Fibroblast of skin of abdomen (primary cell): ENCODE measurements around the gene GNG7.
A peak's percentile ranks its signal among the peaks of the same experiment; 100 is the strongest.
"Not testable (repeated sequence)": the region's sequence is repeated elsewhere in the genome, so short reads cannot be mapped to it uniquely, and the experiment has no call there.

ENCODE experiments used
- DNase-seq: peaks from one replicate; pipeline ENCODE4 v3.0.0-alpha.2; 2013

The GNG7 gene

DNA sequence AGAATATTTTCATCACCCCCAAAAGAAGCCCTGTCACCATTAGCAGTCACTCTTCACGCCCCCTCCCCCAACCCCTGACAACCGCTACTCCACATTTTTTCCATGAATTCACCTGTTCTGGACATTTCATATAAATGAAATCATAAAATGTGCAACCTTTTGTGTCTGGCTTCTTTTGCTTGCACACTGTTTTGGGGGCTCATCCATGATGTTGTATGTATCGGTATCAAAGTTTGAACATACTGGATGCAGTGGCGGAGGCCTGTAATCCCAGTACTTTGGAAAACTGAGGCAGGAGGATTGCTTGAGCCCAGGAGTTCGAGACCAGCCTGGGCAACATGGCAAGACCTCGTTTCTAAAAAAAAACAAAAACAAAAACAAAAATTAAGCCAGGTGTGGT is 219.4 kb downstream of the GNG7 start:
- DNase-seq = no peak

DNA sequence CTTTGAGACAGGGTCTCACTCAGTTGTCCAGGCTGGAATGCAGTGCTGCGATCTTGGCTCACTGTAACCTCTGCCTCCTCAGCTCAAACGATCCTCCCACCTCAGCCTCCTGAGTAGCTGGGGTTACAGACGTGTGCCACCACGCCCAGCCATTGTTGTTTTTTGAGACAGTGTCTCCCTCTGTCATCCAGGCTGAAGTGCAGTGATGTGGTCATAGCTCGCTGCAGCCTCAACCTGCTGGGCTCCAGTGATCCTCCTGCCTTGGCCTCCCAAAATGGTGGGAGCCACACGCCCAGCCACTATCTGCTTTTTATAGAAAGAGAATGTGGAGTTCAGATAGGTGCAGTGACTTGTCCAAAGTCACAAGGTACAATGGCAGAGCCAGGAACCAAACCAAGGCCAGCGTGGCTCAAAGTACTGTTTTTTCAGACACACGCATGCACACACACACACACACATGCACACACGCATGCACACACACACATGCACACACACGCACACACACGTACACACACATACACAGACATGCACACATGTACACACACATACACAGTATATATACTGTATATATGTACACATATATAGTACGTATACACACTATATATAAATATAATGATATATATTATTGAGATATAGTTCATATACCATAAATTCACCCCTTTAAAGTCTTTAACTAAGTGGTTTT is 220.0 kb downstream of the GNG7 start:
- no peak for DNase-seq

DNA sequence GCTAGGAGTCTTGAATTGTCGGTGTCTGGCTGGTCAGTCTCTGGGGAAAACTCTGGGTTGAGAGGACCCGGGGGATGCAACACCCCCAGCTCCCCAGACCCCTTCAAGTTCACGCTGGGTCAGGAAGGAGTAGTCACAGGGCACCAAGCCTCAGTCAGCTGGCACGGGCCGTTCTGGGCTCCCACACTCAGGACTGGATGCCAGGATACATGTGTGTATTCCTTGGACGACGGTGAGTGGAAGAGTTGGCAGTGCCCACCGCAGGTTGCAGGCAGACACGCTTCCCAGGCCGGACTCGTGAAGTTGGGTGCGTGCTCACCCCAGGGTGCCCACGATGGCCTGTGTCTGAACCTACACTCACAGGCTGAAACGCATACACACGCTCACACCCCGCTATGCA is 221.0 kb downstream of the GNG7 start:
- no peak for DNase-seq

DNA sequence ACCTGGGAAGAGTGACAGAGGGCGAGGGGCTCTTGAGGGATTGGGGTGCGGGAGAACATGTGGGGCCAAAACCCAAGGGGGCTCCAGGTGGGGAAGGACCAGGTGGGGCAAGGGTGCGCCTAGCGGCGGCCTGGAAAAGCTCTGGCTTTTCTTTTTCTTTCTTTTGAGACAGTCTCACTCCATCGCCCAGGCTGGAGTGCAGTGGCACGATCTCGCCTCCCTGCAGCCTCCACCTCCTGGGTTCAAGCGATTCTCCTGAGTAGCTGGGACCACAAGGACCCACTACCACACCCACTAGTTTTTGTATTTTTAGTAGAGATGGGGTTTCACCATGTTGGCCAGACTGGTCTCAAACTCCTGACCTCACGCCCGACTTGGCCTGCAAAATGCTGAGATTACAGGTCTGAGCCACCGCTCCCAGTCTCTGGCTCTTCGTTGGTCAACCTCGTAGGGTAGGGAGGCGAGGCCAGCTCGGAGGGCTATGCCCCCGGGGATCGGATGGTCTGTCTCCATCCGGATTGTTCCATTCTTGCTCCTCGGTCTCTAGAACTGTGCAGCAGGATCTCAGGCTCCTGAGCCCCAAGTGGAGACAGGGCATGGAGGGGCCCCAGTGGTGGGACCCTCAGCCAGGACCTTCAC is 222.8 kb downstream of the GNG7 start:
- DNase-seq = no peak

DNA sequence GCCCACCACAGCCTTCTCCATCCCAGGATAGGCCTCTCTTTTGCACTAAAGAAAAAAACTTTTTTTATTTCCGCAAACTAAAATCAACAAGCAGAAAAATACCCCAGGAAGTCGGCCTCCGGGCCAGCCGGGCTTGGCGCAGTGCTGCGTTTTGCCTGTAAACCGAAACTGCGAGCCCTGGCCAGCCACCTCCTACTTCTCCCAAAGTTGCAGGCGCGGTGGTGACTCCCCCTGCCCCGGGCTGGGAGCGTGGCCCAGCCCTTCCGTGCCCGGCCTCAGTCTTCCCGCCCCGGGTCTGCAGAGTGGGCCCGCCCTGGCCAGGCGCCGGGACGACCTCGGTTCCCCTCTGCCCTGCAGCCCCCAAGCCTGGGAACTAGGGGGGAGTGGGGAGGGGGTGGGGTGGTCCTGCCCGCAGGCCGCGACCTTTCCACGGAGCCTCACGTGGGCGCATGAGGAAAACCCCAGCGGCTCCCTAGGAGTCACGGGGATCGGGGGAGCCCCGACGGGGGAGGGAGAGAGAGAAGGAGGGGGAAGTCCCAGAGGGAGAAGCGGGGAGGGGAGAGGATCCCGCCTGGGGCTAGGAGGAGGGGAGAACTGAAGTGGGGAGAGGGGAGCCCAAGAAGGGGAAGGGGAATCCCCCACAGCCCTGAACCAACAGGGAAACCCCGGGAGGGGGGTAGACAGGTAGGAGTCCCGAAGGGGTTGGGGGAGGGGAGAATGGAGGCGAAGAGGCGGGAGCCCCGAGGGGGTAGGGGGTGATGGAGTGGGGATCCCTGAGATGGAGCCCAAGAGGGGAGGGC is 223.5 kb downstream of the GNG7 start:
- DNase-seq = peak; percentile 77

DNA sequence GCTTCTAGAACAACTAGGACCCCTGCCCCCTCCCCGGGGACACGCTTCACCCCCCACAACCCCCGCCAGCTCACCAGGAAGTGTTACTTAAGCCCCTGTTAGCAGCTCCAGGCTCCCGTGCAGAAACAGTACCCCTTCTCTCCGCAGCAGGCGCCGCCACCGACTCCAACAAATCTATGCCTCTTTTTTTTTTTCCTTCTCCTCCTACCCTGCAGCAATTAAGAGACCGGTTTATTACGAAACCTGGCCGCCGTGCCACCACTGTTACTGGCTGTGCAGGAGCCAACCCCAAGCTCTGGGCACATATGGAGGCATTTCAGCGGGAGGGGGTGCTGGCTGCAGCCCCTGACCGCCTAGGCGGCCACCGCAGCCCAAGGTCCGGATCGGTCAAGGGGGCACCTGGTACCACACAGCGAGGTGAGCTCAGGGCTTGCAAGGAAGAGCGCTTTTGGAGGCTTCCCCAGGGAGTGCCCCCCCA is 224.2 kb downstream of the GNG7 start:
- DNase-seq = peak; percentile 62

DNA sequence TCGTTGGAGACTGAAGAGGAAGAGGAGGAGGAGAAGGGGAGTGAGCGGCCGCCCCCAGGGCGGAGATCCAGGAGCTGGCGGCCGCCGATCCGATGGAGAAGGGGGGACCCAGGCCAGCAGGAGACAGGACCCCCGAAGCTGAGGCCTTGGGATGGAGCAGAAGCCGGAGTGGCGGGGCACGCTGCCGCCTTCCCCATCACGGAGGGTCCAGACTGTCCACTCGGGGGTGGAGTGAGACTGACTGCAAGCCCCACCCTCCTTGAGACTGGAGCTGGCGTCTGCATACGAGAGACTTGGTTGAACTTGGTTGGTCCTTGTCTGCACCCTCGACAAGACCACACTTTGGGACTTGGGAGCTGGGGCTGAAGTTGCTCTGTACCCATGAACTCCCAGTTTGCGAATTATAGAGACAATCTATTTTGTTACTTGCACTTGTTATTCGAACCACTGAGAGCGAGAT is 224.7 kb downstream of the GNG7 start:
- DNase-seq = peak; percentile 48

DNA sequence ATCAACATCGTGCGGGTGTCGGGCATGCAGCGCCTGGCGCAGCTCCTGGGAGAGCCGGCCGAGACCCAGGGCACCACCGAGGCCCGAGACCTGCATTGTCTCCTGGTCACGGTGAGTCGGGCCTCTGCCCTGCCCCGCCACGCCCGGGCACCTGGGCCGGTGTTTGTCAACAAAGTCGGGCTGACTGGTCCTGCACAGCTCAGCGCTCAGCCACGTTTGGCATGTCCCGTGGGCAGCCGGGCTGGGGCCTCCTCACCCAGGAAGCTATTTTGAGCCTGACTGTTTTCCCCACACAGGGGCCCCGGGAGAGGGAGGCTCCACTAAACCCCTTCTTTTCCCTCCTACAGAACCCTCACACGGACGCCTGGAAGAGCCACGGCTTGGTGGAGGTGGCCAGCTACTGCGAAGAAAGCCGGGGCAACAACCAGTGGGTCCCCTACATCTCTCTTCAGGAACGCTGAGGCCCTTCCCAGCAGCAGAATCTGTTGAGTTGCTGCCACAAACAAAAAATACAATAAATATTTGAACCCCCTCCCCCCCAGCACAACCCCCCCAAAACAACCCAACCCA is 225.3 kb downstream of the GNG7 start:
- DNase-seq = peak; percentile 46

DNA sequence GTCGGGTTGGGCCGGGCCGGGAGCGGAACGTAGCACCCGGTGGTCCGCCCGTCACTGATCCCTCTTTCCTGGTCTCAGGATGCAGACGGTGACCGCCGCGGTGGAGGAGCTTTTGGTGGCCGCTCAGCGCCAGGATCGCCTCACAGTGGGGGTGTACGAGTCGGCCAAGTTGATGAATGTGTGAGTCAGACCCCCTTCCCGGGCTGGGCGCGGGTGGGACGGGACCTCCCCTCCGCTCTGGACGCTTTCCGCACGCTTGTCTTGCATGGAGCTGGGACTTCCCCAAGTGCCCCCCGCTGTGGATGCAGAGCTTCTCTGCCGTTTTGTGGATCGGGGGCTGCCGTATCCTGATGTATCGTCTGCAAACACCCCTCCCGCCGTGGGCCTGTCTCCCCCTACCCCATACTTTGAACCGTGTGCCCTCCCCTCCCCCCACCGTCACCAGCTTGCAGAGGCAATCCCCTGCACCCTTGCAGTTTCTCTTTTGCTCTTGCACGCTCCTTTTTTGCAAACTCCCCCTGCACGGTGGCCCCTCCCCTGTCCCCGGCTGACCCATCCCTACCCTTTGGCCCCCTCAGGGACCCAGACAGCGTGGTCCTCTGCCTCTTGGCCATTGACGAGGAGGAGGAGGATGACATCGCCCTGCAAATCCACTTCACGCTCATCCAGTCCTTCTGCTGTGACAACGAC is 225.9 kb downstream of the GNG7 start:
- peak; percentile 81 for DNase-seq

DNA sequence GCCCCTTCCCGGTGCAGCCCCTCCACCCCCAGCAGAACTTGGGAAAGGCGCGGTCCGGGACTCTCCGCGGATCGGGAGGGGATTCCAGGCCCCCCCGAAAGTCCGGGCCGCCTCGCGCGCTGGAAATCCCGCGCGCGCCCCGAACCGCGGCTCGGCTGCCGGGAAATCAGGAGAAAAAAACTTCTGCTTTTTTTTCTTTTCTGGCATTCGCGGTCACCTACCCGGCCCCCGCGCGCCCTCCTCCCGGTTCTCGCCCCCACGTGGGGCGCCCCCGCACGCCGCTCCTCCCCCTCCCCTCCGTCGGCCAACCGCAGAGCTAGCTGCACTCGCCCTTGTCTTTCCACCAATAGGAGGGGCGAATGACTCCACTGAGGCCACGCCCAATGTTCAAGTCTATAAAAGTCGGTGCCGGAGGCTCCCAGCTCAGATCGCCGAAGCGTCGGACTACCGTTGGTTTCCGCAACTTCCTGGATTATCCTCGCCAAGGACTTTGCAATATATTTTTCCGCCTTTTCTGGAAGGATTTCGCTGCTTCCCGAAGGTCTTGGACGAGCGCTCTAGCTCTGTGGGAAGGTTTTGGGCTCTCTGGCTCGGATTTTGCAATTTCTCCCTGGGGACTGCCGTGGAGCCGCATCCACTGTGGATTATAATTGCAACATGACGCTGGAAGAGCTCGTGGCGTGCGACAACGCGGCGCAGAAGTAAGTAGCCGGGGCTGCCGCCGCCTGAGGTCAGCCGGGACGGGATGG is 226.6 kb downstream of the GNG7 start, which contains the start of gene GADD45B:
GADD45B (plus strand) TSS at position 426 of the 749 bp plus-strand sequence; CDS start at position 658, 232 bp downstream.
- DNase-seq = peak; percentile 99

DNA sequence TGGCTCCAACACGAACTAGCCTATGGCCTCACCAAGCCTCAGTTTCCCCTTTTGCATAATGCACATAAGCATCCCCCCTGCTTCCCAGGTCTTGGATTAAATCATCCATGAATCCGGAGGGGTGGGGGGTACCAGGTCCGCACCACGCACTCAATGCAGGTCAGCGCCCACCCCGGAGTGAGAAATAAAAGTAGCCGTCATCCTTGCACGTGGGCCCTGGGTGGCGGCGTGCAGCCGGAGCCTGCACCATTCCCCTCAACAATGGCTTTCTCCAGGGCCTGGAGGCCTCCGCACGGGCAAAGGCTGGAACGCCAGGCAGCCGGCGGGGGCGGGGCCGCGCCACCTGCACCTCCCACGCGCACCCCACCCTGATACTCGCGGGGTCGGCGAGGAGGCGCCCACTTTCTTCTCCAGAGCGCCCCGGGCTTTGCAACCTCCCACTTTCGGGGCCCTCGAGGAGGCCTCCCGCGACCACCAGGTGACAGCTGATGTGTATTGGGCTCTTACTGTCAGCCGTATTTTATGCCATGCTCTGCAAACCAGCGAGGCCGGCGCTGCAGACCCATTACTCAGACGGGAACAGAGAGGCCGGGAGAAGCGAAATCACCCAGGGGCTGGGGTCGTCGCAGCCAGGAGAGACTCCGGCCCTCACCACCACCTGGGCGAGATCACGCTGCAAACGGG is 227.3 kb downstream of the GNG7 start:
- DNase-seq = peak; percentile 71

DNA sequence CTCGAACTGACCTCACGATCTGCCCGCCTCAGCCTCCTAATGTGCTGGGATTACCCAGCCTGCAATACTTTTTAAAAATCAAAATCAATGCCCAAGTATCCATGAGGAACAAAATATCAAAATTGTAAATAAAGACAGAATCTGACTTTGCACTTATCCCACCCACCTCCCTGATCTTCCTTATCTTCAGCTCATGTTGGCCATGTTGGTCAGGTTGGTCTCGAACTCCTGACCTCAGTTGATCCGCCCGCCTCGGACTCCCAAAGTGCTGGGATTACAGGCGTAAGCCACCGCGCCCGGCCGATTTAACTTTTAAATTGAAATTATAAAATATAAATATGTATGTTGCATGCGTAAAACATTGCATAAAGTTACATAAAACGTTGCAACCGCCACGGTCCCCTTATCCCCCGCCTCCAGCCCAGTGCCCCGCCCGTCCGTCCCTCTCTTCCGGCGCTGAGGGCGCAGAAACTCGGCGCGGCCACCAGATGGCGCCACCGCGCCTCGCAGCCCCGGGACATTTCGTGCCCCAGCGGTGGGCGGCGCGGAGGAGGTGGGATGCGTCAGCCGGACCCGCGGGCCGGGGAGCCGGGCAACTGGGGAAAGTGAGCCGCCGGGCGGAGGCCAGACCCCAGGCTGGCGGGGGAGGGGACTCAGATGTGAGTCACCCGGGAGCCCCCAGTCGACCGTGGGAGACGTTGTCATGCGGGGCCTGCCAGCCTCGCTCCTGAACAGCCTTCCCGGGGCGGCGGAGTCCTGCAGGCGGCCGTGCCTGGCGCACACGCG is 228.1 kb downstream of the GNG7 start:
- peak; percentile 95 for DNase-seq

DNA sequence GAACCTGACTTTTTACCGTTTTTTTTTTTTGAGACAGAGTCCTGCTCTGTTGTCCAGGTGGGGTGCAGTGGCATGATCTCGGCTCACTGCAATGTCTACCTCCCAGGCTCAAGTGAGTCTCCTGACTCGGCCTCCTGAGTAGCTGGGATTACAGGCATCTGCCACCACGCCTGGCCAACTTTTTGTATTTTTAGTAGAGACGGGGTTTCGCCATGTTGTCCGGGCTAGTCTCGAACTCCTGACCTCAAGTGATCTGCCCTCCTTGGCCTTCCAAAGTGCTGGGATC is 232.6 kb downstream of the GNG7 start:
- DNase-seq = not testable (repeated sequence)

DNA sequence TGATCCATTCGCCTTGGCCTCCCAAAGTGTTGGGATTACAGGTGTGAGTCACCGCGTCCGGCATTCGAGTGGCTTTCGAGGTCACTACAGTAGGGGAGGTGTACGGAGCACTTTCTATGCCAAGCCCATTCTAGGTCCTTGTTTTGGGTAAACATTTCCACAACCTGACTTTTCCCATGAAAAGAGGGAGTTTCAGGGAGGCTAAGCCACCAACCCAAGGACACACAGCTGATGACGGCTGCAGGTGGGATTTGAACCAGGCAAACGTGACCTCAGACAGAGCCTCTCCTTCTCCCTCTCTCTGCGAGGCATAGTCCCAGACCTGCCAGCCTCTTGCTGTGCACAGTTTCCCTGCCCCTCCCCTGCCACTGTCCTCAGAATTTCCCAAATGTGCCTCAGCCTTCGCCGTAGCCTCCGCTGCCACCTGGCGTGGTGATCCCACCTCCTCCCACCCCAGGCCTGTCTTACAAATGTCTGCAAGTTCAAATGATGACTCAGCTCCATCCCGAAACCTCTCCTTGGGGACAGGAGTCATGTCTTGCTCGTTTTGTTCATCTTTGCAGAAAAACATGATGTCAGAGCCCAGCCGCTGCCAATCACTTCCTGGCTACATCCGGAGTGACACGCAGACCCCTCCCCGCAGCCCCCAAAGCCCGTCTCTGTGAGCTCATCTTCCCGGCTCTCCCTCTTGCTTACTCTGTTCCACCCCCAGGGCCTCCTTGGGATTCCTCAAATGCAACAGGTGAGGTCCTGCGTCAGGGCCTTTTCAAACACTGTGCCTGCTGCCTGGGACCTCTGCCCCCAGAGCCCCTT is 233.2 kb downstream of the GNG7 start:
- DNase-seq = peak; percentile 90

DNA sequence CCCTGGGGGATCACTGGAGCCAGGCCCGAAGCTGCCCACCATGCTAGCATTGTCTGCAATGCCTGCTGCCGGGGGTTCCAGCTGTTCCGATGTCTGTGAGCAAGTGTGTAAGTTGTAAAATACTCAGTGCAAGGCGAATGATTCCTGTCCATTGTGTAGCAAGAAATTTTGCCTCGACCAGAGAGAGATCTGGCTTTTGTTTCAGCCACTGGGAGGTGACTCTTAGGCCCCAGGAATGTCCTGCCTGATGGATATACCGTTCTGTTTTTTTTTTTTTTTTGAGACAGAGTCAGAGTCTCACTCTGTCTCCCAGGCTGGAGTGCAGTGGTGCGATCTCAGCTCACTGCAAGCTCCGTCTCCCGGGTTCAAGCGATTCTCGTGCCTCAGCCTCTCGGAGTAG is 233.9 kb downstream of the GNG7 start:
- DNase-seq = no peak

DNA sequence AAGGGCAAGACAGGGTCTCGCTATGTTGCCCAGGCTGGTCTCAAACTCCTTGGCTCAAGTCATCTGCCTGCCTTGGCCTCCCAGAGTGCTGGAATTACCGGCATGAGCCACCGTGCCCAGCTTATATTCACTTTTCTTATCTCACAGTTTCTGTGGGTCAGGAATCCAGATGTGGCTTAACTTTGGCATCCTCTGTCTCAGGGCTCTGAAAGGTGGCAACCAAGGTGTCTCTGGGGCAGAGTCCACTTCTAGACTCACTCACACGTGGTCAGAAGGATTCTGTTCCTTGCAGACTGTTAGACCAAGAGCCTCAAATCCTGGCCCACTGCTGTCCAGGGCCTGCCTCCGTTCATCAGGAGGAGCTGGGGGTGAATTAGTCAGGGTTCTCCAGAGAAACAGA is 238.1 kb downstream of the GNG7 start:
- DNase-seq = no peak

DNA sequence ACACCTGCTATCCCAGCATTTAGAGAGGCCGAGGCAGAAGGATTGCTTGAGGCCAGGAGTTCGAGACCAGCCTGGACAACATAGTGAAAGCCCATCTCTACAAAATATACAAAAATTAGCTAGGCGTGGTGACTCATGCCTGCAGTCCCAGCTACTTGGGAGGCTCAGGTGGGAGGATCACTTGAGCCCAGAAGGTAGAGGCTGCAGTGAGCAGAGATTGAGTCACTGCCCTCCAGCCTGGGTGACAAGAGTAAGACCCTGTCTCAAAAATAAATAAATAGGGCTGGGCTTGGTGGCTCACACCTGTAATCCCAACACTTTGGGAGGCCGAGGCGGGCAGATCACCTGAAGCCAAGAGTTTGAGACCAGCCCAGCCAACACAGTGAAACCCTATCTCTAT is 238.8 kb downstream of the GNG7 start:
- DNase-seq = not testable (repeated sequence)

DNA sequence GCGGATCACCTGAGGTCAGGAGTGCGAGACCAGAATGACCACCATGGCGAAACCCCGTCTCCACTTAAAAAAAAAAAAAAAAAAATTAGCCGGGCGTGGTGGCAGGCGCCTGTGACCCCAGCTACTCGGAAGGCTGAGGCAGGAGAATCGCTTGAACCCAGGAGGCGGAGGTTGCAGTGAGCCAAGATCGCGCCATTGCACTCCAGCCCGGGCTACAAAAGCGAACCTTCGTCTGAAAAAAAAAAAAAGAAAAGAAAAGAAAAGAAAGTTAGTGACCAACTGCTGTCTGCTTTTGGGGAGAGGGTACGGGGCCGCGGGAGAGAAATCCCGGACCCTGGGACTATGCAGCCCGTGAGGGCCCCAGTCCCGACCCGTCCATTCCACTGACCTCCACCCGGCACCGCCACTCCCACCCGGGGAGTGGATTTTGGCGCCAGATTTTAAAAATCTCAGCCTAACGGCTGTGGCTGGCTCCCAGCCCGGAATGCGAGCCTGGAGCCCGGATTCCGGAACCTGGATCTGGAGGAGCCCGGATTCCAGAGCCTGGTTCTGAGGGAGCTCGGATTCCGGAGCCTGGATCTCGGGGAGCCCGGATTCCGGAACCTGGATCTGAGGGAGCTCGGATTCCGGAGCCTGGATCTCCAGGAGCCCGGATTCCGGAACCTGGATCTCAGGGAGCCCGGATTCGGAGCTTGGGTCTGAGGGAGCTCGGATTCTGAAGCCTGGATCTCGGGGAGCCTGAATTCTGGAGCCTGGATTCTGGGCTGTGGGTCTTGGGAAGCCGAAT is 239.7 kb downstream of the GNG7 start:
- DNase-seq = peak; percentile 99
